NCI-H146 treated with DMSO at 0.1 percent for 48 hours (cell line): Measurements from ENCODE around the gene MAP3K6.
"Not testable (repeated sequence)": the region's sequence is repeated elsewhere in the genome, so short reads cannot be mapped to it uniquely, and the experiment has no call there.

Source experiments
- DNase-seq: peaks from one replicate; lab custom pipeline; 2025; ENCODE audit not compliant: unreplicated experiment; lab: John Stamatoyannopoulos, UW

MAP3K6 gene

GRCh38 chr1:27395441-27396195, 28.9 kb upstream of the MAP3K6 start:
- DNase-seq: peak; percentile 40

GRCh38 chr1:27394925-27395324, 28.2 kb upstream of the MAP3K6 start:
- no peak for DNase-seq

- no peak for DNase-seq
Measured at GRCh38 chr1:27394282-27394658, 27.5 kb upstream of the MAP3K6 start.

DNA sequence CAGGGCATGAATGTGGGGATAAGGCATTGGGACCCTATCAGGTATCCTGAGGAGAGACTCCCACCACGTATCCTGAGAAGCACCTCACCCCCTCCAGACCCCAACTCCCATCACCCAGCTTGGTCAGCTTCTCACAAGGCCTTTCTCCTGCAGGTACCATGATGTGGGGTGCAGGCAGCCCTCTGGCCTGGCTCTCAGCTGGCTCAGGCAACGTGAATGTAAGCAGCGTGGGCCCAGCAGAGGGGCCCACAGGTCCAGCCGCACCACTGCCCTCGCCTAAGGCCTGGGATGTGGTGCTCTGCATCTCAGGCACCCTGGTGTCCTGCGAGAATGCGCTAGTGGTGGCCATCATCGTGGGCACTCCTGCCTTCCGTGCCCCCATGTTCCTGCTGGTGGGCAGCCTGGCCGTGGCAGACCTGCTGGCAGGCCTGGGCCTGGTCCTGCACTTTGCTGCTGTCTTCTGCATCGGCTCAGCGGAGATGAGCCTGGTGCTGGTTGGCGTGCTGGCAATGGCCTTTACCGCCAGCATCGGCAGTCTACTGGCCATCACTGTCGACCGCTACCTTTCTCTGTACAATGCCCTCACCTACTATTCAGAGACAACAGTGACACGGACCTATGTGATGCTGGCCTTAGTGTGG, 27.0 kb upstream of the MAP3K6 start:
- DNase-seq: no peak

DNA sequence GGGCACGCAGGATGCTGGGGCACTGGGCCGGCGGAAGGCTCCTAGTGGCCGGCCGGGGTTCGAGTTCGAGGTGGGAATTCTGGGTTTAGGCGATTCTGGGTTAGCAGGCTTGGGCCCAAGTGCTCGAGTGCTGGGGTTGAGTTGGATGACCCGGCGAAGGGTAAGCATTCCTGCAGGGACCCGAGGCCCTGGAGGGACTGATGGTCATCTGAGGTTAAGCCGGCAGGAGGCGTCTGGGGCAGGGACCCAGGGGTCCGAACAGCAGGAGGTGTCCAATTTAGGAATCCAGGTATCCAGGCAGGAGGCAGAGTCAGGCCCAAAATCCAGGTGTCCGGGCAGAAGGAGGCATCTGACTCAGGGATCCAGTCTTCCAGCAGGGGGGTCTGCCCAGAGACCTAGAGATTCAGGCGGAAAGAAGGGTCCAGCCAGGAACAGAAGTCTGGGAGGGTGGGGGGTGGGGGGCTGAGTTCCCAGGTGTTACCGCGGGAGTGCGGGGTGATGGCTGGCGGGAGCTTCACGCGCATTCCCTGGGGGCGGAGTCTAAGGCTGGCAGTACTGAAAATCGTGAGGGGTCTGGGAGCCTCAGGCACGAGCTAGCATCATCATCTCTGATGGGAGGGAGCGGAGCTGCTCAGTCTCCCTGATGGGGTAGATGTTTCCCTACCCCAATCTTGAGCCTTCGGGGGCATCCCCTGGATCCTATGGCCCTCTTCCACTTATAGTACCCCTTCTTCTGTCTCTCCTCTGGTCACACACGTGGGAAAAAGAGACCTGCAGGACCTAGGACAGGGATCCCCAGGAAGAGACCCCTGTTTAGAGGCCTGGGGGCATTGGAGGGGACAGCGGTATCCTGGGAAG, 26.2 kb upstream of the MAP3K6 start:
- no peak for DNase-seq

GRCh38 chr1:27392096-27392777, 25.5 kb upstream of the MAP3K6 start, which contains the start of gene GPR3:
TSS of gene GPR3 (plus strand) at chr1:27392622. CDS start at chr1:27393799, 1,177 bp downstream.
- DNase-seq: peak; percentile 58

DNA sequence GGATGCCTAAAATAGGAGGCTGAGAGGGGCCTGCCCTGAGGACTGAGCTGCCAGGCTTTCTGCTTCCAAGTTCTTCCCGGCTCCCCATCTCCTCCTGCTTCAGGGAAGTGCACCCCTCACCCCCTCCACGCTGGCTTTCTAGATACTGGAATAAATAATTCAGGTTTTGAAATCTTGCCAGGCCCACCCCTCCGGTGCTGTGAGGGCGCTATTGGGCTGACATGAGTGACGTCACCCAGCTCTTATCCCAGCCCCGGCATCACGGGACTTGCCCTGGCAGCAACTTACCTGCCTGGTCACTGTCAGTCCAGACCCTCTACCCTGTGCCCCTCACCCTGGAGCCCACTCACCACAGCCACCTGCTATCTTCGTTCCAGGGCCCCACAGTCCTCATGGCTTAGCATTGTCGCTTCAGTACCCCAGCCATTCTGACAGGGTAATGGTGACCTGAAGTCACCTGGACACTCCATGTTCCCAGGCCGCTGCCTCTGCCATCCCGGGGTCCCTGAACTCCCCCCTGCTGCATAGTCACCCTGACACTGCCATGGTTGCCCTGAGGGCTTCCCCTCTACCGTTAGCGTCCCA, 24.8 kb upstream of the MAP3K6 start:
- no peak for DNase-seq

- DNase-seq: no peak
Measured at GRCh38 chr1:27388337-27389005, 21.7 kb upstream of the MAP3K6 start.

DNA sequence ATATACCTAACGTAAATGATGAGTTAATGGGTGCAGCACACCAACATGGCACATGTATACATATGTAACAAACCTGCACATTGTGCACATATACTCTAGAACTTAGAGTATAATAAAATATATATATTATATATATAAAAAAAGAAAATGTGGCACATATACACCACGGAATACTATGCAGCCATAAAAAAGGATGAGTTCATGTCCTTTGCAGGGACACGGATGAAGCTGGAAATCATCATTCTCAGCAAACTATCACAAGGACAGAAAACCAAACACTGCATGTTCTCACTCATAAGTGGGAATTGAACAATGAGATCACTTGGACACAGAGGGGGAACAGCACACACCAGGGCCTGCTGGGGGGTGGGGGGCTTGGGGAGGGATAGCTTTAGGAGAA, 18.0 kb upstream of the MAP3K6 start:
- not testable (repeated sequence) for DNase-seq

DNA sequence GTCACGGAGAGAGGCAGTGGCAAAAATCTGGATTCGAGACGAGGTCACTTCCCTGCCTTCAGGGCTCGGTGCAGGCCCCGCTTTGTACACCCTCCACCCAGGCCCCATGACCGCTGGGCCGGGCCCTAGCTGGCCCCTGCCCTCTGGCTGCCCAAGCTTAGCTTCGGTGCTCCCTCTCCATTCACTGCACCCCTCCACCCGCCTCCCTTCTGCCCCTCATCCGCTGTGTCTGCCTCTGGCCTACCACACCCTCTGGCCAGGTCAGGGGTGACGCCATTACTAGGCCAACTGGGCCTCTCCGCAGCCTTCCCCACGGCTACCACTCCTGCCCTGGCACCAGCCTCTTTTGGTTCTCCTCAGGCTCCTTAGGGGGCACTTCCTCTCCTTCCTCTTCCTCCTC, 16.9 kb upstream of the MAP3K6 start:
- DNase-seq: no peak

DNA sequence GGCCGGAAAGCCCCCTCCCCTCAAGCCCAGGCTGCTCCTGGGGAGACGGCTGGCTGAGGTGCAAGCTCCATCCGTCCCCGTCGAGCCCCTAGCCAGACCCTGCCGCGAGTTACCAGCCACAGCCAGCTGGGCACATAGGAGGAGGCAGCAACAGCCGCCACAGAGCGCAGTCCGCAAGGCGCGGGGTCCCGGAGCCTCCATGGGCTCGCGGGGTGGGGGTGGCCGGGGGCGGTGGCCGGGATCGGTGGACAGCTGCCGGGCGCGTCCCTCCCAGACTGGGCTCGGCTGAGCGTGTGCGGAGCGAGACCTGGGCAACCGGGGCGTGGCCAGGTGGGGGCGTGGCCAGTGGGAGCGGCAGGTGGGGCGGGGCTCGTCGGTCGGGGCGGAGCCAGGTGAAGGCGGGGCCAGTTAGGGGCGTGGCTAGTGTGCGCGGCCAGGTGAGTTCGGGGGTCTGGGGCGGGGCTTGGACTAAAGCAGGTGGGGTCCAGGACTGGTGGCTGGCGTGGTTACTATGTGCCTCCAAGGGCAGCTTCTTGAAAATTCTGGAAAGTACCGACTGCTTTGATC, 16.4 kb upstream of the MAP3K6 start, which contains the start of gene CD164L2:
Gene CD164L2 (minus strand): TSS at position 295 of the 567 bp plus-strand sequence. CDS start 94 bp downstream, at position 201.
- no peak for DNase-seq

- DNase-seq: no peak
Measured at GRCh38 chr1:27381969-27382762, 15.4 kb upstream of the MAP3K6 start.

- no peak for DNase-seq
Measured at GRCh38 chr1:27380766-27381733, 14.3 kb upstream of the MAP3K6 start.

GRCh38 chr1:27380224-27380623, 13.5 kb upstream of the MAP3K6 start:
- DNase-seq: no peak

GRCh38 chr1:27379564-27380122, 12.9 kb upstream of the MAP3K6 start:
- DNase-seq: no peak

GRCh38 chr1:27377760-27378495, 11.2 kb upstream of the MAP3K6 start:
- no peak for DNase-seq
